ENCODE data around the gene MINDY1. TPM values are rescaled to one million over a fixed set of nuclear protein-coding genes. Genes with fewer than 3 reads are reported as not detected.

MINDY1 gene
- total and polyA plus RNA-seq, 9 of the 15 experiments (the other 6 are each of a cell fraction or from before 2014, with no cell fraction given): 0.49 to 11.0 (median 6.0) TPM

DNA sequence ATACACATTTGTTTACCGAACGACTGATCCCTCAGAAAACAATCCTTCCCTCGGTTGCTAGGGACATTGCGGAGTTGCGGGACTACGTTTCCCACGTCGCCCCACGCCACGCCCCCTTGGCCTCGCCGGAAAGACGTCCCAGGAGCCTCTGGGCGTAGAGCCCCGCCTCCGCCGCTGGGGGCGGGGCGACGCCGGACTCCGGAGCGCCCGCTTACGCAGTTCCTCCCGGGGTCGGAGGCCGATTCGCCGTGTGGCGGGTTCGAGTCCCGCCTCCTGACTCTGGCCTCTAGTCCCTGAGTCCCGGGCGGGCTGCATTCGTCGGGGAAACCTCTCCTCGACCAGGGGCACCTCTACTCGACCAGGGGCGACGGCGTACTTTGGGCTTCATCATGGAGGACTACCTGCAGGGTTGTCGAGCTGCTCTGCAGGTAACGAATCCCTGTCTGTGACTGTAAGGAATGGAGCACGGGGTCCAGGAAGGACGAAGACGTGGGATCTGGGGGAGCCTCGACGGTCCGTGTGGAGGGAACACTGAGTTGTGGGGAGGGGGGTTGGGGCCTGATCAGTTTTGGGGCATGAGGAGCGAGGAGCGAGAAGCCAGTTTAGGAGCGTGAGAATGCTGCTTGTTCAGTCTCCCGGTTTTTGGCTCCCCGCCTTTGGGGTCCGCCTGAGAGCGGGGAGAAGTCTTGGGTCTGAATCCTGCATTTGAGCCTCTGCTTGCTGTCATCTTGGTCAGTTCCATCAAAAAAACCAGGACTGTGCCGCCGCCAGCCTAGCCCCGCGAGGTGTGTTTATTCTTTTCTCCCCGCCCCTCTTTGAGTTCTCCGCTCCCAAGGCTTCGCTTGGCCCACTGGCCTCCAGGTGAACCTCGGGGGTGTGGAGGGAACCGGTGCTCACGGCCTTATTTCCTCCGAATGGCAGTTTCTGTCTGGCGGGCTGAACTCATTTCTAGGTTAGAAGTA is 1.8 kb upstream of the MINDY1 start, which contains the start of gene PRUNE1 (continued):
- TF ChIP-seq E2F8 (IDR thresholded peaks at IDR 0.05; ENCODE audit: low read depth, partially characterized antibody): peak; percentile 18
- no peak for TF ChIP-seq HIVEP1 (CRISPR knock-in tag; IDR thresholded peaks at IDR 0.05)

DNA sequence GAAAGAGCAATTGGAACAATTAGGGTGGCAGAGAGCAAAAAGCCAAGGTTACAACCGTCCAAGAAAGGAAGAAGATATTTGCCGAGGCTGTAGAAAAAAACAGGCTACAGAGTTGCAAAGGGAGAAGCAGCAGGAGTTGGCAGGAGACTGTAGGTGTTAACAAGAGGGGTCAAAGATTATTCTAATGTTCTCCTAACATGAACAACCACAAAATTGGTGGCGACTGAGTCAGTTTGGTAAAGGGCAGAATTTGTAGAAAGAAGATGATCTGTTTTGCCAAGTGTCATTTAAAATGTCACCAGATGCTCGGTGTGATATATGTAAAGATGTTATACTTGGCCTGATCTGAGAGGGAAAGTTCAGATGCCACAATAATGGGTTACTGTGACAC is 1.1 kb upstream of the MINDY1 start:
- no peak for ATAC-seq
- peak overlapping the region; percentile 89 for H2AFZ ChIP-seq (ENCODE audit: low read depth, low read length)
- H3K9ac ChIP-seq (ENCODE audit: insufficient read depth in 1 of 2, low read depth in 2 of 2, low read length in 2 of 2): peak overlapping the region; percentile 57 to 88; a peak in 3 of 4 replicates
- H3K27me3 ChIP-seq (ENCODE audit: control insufficient read depth in 2 of 2, insufficient read depth in 2 of 2, low read length in 2 of 2): no peaks in the 10 kb centered on the region
- H3K4me3 ChIP-seq: peak overlapping the region; percentile 87
- 3% methylated on average over 4 of the region's 4 CpGs for WGBS (ENCODE audit: insufficient coverage, low coverage, missing lambda C conversion rate)
- H3K27ac ChIP-seq (ENCODE audit: extremely low read depth, low read depth, low read length): peak overlapping the region; percentile 75
- no peak for DNase-seq (ENCODE audit: extremely low read depth in 1 of 4, low spot score in 3 of 4)
- in situ Hi-C loops (cut with MboI): no loop called here
- ChIA-PET CTCF (ENCODE audit: low intra/inter-chr PET ratio) (interaction anchor here (1.9 kb wide), 1 partner anchor 28 kb away, joined by 12 read pairs; no protein-coding TSS in a partner anchor), POLR2A (interaction anchor here (0.5 kb wide), 1 partner anchor 752 kb away, joined by 3 read pairs; no protein-coding TSS in a partner anchor)
- H3K4me2 ChIP-seq (ENCODE audit: insufficient read depth, low read length): peak overlapping the region; percentile 100
- peaks cover 33 to 42% of the 10 kb centered on the region in 2 experiments for H3K4me1 ChIP-seq (replicated peaks in 1 of 2; ENCODE audit: control insufficient read depth in 2 of 2, insufficient read depth in 2 of 2, low read length in 2 of 2)
- H3K9me1 ChIP-seq (ENCODE audit: control insufficient read depth, insufficient read depth, low read length): no peaks in the 10 kb centered on the region
- peaks cover 49% of the 10 kb centered on the region for H3K79me2 ChIP-seq (ENCODE audit: control insufficient read depth, insufficient read depth, low read length)
- no TSS peak for BruUV-seq (replicated peaks)
- intact Hi-C loops (cut with micrococcal nuclease): loop anchor here (2.0 to 5.0 kb wide), 3 partner anchors 29 to 64 kb away; partner anchors contain the start of genes CDC42SE1 and GABPB2
- H3K36me3 ChIP-seq (ENCODE audit: control insufficient read depth, insufficient read depth, low read length): peaks cover 11% of the 10 kb centered on the region; the same call in 2 of the 3 replicates
- no peaks in the 10 kb centered on the region for H3K9me3 ChIP-seq (replicated peaks; ENCODE audit: control insufficient read depth, insufficient read depth, low read depth, low read length)
- FAIRE-seq: no peak
- no peaks in the 10 kb centered on the region for H4K20me1 ChIP-seq (replicated peaks; ENCODE audit: control insufficient read depth, insufficient read depth, low read length)
- TF ChIP-seq ILK (tag; IDR thresholded peaks at IDR 0.05; ENCODE audit: borderline replicate concordance, low read depth): no peak
- TF ChIP-seq SOX6 (IDR thresholded peaks at IDR 0.05): no peak
- TF ChIP-seq GATAD2B (IDR thresholded peaks at IDR 0.05; ENCODE audit: borderline replicate concordance): no peak
- no peak for TF ChIP-seq CCNT2 (IDR thresholded peaks at IDR 0.05; ENCODE audit: borderline replicate concordance, extremely low read depth, insufficient read length, low read depth, low read length)
- no peak for TF ChIP-seq IFI16 (CRISPR knock-in tag; IDR thresholded peaks at IDR 0.05)
- no peak for TF ChIP-seq MXD1 (CRISPR knock-in tag; IDR thresholded peaks at IDR 0.05; ENCODE audit: borderline replicate concordance, poor library complexity, severe bottlenecking)
- TF ChIP-seq DLX4 (CRISPR knock-in tag; IDR thresholded peaks at IDR 0.05): no peak
- no peak for TF ChIP-seq AFF4 (CRISPR knock-in tag; IDR thresholded peaks at IDR 0.05)

Data from K562 (cell line).